SK-N-SH (cell line): ENCODE measurements around the gene SLFNL1. TPM values are rescaled to one million over a fixed set of nuclear protein-coding genes. Genes with fewer than 3 reads are reported as not detected.
A peak's percentile ranks its signal among the peaks of the same experiment; 100 is the strongest.

ENCODE experiments used
- CTCF ChIA-PET: fragments of 300-600, 350-600 bp; formaldehyde crosslinking; extraction: SDS; loops from one replicate; lab custom pipeline; 2021; lab: Yijun Ruan, JAX
- POLR2A ChIA-PET: fragments of 350-600 bp; sonication (Branson Sonifier 250); formaldehyde crosslinking; extraction: SDS; loops from one replicate; lab custom pipeline; 2020; ENCODE audit warnings: antibody characterized with exemption, inconsistent platforms; lab: Yijun Ruan, JAX
- DNase-seq: peaks from one replicate; pipeline ENCODE4 v3.0.0; 2012
- H2AFZ ChIP-seq: fragments of 200-600 bp; sonication (generic); 2 replicates; pipeline ENCODE4 v1.8.1; 2016; ENCODE audit warnings: antibody characterized with exemption, mild to moderate bottlenecking, low read depth
- H3F3A ChIP-seq: fragments of 200-600 bp; sonication (generic); replicated peaks from 2 replicates; pipeline ENCODE3; 2016; ENCODE audit warnings: antibody characterized with exemption, mild to moderate bottlenecking; ENCODE audit not compliant: insufficient read depth
- H3K27ac ChIP-seq, 2 experiments: fragments of 200-500 bp in 1 of 2; fragments of 200-600 bp in 1 of 2; sonication (Bioruptor generic) in 1 of 2; sonication (generic), shearing (Covaris generic) in 1 of 2; 2 replicates each; pipeline versions ENCODE4 v1.5.1 to v1.6.1; 2014 to 2016; ENCODE audit warnings: low read depth in 2 of 2, inconsistent platforms in 1 of 2, low read length in 1 of 2, mild to moderate bottlenecking in 1 of 2, mixed read lengths in 1 of 2
- H3K27me3 ChIP-seq: fragments of 200-600 bp; sonication (generic), shearing (Covaris generic); 2 replicates; pipeline ENCODE4 v1.6.1; 2016; ENCODE audit warnings: mixed run types; ENCODE audit not compliant: insufficient read depth
- H3K36me3 ChIP-seq, 2 experiments: fragments of 200-500 bp in 1 of 2; fragments of 200-600 bp in 1 of 2; sonication (Bioruptor generic) in 1 of 2; sonication (generic) in 1 of 2; replicated peaks in 1 of 2; 2 replicates each; pipeline versions ENCODE3 to v1.5.1; 2014 to 2016; ENCODE audit warnings: low read length in 1 of 2, mild to moderate bottlenecking in 1 of 2; ENCODE audit not compliant: insufficient read depth in 2 of 2, control insufficient read depth in 1 of 2
- H3K4me1 ChIP-seq, 2 experiments: fragments of 200-500 bp in 1 of 2; fragments of 200-600 bp in 1 of 2; sonication (Bioruptor generic) in 1 of 2; sonication (generic), shearing (Covaris generic) in 1 of 2; 2 replicates each; pipeline versions ENCODE4 v1.5.1 to v1.6.1; 2014 to 2016; ENCODE audit warnings: low read depth in 1 of 2, low read length in 1 of 2, mixed run types in 1 of 2; ENCODE audit not compliant: insufficient read depth in 2 of 2, control insufficient read depth in 1 of 2
- H3K4me2 ChIP-seq: fragments of 200-600 bp; sonication (generic), shearing (Covaris generic); 2 replicates; pipeline ENCODE4 v1.6.1; 2017; ENCODE audit warnings: mixed run types
- H3K4me3 ChIP-seq, 2 experiments: fragments of 200-500 bp in 1 of 2; fragments of 200-600 bp in 1 of 2; sonication (Bioruptor generic) in 1 of 2; sonication (generic), shearing (Covaris generic) in 1 of 2; 2 replicates each; pipeline versions ENCODE4 v1.5.1 to v1.8.1; 2014 to 2016; ENCODE audit warnings: low read depth in 2 of 2, inconsistent platforms in 1 of 2, low read length in 1 of 2, mild to moderate bottlenecking in 1 of 2, mixed read lengths in 1 of 2, moderate library complexity in 1 of 2
- H3K79me2 ChIP-seq: fragments of 200-600 bp; sonication (generic); 2 replicates; pipeline ENCODE4 v1.8.1; 2017; ENCODE audit warnings: mild to moderate bottlenecking; ENCODE audit not compliant: insufficient read depth
- H3K9ac ChIP-seq: fragments of 200-600 bp; sonication (generic); 2 replicates; pipeline ENCODE4 v1.6.1; 2017; ENCODE audit warnings: mixed run types
- H3K9me2 ChIP-seq: fragments of 200-600 bp; sonication (generic); 2 replicates; pipeline ENCODE4 v1.6.1; 2017; ENCODE audit warnings: mixed run types
- H3K9me3 ChIP-seq: fragments of 200-600 bp; sonication (generic); 2 replicates; pipeline ENCODE4 v1.6.1; 2017; ENCODE audit warnings: mixed run types, mild to moderate bottlenecking, moderate library complexity
- H4K20me1 ChIP-seq: fragments of 200-600 bp; sonication (generic); 2 replicates; pipeline ENCODE4 v1.6.1; 2017; ENCODE audit warnings: mild to moderate bottlenecking, mixed run types; ENCODE audit not compliant: insufficient read depth
- CHD2 ChIP-seq: fragments of 150-350 bp; IDR thresholded peaks from 2 replicates; pipeline ENCODE4 v1.6.1; 2018; ENCODE audit warnings: low read length; ENCODE audit not compliant: partially characterized antibody
- CTCF ChIP-seq: fragments of 200-600 bp; sonication (generic); IDR thresholded peaks from 2 replicates; pipeline ENCODE4 v1.6.1; 2017; ENCODE audit warnings: antibody characterized with exemption, mild to moderate bottlenecking, moderate library complexity
- ELF1 ChIP-seq: IDR thresholded peaks from 2 replicates; pipeline ENCODE4 v1.4.0; 2012
- EZH2phosphoT487 ChIP-seq: fragments of 200-600 bp; sonication (generic); IDR thresholded peaks from 2 replicates; pipeline ENCODE4 v1.6.1; 2017; ENCODE audit warnings: low read depth, mixed run types, mild to moderate bottlenecking, antibody characterized with exemption, moderate library complexity, borderline replicate concordance
- FOXM1 ChIP-seq: IDR thresholded peaks from 2 replicates; pipeline ENCODE4 v1.4.0; 2012; ENCODE audit warnings: low read depth, mild to moderate bottlenecking
- JUND ChIP-seq: IDR thresholded peaks from 2 replicates; pipeline ENCODE4 v1.4.0; 2012
- NRF1 ChIP-seq: IDR thresholded peaks from 2 replicates; pipeline ENCODE4 v1.6.1; 2012; ENCODE audit warnings: low read depth, mild to moderate bottlenecking, low read length
- RCOR1 ChIP-seq: fragments of 150-350 bp; IDR thresholded peaks from 2 replicates; pipeline ENCODE4 v1.6.1; 2017; ENCODE audit warnings: antibody characterized with exemption, low read length
- REST ChIP-seq: IDR thresholded peaks from 2 replicates; pipeline ENCODE4 v1.6.1; 2012; ENCODE audit warnings: mild to moderate bottlenecking, low read depth, low read length, moderate library complexity
- RFX5 ChIP-seq: IDR thresholded peaks from 2 replicates; pipeline ENCODE4 v1.6.1; 2012; ENCODE audit warnings: mild to moderate bottlenecking, improper control_type of control experiment, low read length
- TCF12 ChIP-seq: IDR thresholded peaks from 2 replicates; pipeline ENCODE4 v1.4.0; 2012
- ZBTB33 ChIP-seq: IDR thresholded peaks from 2 replicates; pipeline ENCODE4 v1.4.0; 2012; ENCODE audit warnings: low read depth, borderline replicate concordance
- WGBS: methylation state at CpG from one replicate; pipeline ENCODE4 v1.1.6; 2017; ENCODE audit warnings: low lambda C conversion rate; 5-methylcytosine and 5-hydroxymethylcytosine counted together
- polyA plus RNA-seq, 3 experiments: library from polyadenylated mRNA; depleted of rRNA; stranded (reverse); fragments of >200 nt; gene quantifications; 2 replicates each; pipeline ENCODE4 v1.2.3, GENCODE V29; 2012

Gene SLFNL1
- polyA plus RNA-seq, 1 of the 3 experiments (the other 2 are of a cell fraction) = 0.26 TPM

GRCh38 chr1:40980068-40980452 lies 41.5 kb downstream of the SLFNL1 start:
- no CpG with 5 or more reads among the region's 50 CpGs for WGBS
- CTCF ChIA-PET = interaction anchor here (1.2 to 3.4 kb wide), 2 partner anchors 24 to 28 kb away, joined by 4 to 16 read pairs; no protein-coding TSS in a partner anchor
- Histone ChIP-seq H3K9me3 (no peaks in the 10 kb centered on the region), H3K9me2 (no peaks in the 10 kb centered on the region), H3K4me1 (peaks cover 23 to 36% of the 10 kb centered on the region in 2 experiments), H4K20me1 (peaks cover 37% of the 10 kb centered on the region), H3K27me3 (no peaks in the 10 kb centered on the region), H3K4me2 (peak overlapping the region; percentile 94), H3K79me2 (peaks cover 51% of the 10 kb centered on the region), H3K27ac (peak overlapping the region; percentile 87 to 94), H3K36me3 (peaks cover 15 to 16% of the 10 kb centered on the region in 2 experiments), H3K9ac (peak overlapping the region; percentile 87), H3F3A (peaks cover 44% of the 10 kb centered on the region), H3K4me3 (peak overlapping the region; percentile 73 to 74), H2AFZ (no peak overlapping the region)
- POLR2A ChIA-PET = interaction anchor here (0.9 to 2.3 kb wide), 4 partner anchors 22 to 288 kb away, joined by 3 to 14 read pairs (median 3); partner anchors contain the start of gene NFYC
- TF ChIP-seq JUND = no peak
- no peak for TF ChIP-seq ZBTB33
- no peak for TF ChIP-seq RFX5
- TF ChIP-seq NRF1 = no peak
- TF ChIP-seq FOXM1 = no peak
- no peak for TF ChIP-seq RCOR1
- no peak for TF ChIP-seq TCF12
- TF ChIP-seq CTCF = no peak
- no peak for TF ChIP-seq REST
- no peak for TF ChIP-seq CHD2
- TF ChIP-seq ELF1 = no peak
- no peak for TF ChIP-seq EZH2phosphoT487
- no peak for DNase-seq
